K562 (cell line): ENCODE results near the gene NT5C3B. TPM values are rescaled to one million over a fixed set of nuclear protein-coding genes. Genes with fewer than 3 reads are reported as not detected.
A peak's percentile ranks its signal among the peaks of the same experiment; 100 is the strongest.

Source experiments
- SNAPC5 ChIP-seq: fragments of 250-450 bp; sonication (Bioruptor Pico); IDR thresholded peaks from 2 replicates; pipeline ENCODE4 v1.8.0; 2021; ENCODE audit warnings: moderate library complexity, mild to moderate bottlenecking, inconsistent platforms
- ZNF75A ChIP-seq: fragments of 450-650 bp; formaldehyde crosslinking; IDR thresholded peaks from 2 replicates; pipeline ENCODE4 v1.4.0; 2020; ENCODE audit warnings: mild to moderate bottlenecking
- polyA plus RNA-seq, 8 experiments: library from polyadenylated mRNA; depleted of rRNA in 4 of 8; stranded (reverse) in 5 of 8; unstranded in 3 of 8; fragments of >200 nt; fragmentation: Nextera tagmentation in 2 of 8; fragmentation: Illumina TruSeq in 1 of 8; extraction: Ambion mirVana in 2 of 8; extraction: Trizol in 1 of 8; gene quantifications; 2 replicates each; pipeline versions ENCODE4 v1.2.1 to v1.2.3, GENCODE V29; 2011 to 2014; ENCODE audit warnings: inconsistent platforms in 1 of 8, missing spikeins in 1 of 8
- total RNA-seq, 7 experiments: library from RNA; depleted of rRNA in 6 of 7; stranded (reverse); fragments of >200 nt in 6 of 7; fragmentation: Illumina TruSeq in 2 of 7; extraction: Trizol in 2 of 7; gene quantifications; 2 replicates each; pipeline versions ENCODE4 v1.2.1 to v1.2.3, GENCODE V29; 2011 to 2021; ENCODE audit warnings: low replicate concordance in 1 of 7
- TF ChIP-seq, protein P1 (sequence below), 2 experiments: fragments of 450-650 bp; formaldehyde crosslinking in 1 of 2; IDR thresholded peaks; 2 replicates each; pipeline versions ENCODE4 v1.4.0 to v1.6.1; 2014 to 2020; ENCODE audit warnings: mild to moderate bottlenecking in 2 of 2, borderline replicate concordance in 1 of 2, low read depth in 1 of 2

The NT5C3B gene
- total and polyA plus RNA-seq, 9 of the 15 experiments (the other 6 are each of a cell fraction or from before 2014, with no cell fraction given), result 2.0 to 166 (median 85.0) TPM

- TF ChIP-seq, protein P1, sequence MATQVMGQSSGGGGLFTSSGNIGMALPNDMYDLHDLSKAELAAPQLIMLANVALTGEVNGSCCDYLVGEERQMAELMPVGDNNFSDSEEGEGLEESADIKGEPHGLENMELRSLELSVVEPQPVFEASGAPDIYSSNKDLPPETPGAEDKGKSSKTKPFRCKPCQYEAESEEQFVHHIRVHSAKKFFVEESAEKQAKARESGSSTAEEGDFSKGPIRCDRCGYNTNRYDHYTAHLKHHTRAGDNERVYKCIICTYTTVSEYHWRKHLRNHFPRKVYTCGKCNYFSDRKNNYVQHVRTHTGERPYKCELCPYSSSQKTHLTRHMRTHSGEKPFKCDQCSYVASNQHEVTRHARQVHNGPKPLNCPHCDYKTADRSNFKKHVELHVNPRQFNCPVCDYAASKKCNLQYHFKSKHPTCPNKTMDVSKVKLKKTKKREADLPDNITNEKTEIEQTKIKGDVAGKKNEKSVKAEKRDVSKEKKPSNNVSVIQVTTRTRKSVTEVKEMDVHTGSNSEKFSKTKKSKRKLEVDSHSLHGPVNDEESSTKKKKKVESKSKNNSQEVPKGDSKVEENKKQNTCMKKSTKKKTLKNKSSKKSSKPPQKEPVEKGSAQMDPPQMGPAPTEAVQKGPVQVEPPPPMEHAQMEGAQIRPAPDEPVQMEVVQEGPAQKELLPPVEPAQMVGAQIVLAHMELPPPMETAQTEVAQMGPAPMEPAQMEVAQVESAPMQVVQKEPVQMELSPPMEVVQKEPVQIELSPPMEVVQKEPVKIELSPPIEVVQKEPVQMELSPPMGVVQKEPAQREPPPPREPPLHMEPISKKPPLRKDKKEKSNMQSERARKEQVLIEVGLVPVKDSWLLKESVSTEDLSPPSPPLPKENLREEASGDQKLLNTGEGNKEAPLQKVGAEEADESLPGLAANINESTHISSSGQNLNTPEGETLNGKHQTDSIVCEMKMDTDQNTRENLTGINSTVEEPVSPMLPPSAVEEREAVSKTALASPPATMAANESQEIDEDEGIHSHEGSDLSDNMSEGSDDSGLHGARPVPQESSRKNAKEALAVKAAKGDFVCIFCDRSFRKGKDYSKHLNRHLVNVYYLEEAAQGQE (IDR thresholded peaks at IDR 0.05; ENCODE audit: borderline replicate concordance), result peak; percentile 33
- TF ChIP-seq, protein P1 (CRISPR knock-in tag; IDR thresholded peaks at IDR 0.05; ENCODE audit: low read depth), result no peak
- TF ChIP-seq ZNF75A (CRISPR knock-in tag) (no peak), SNAPC5 (CRISPR knock-in tag) (no peak)
These were observed 21.8 kb downstream of the NT5C3B start (continued) for GRCh38 chr17:41814195-41814594.
